Stimulated activated CD4-positive, alpha-beta T cell treated with anti-CD3 and anti-CD28 coated beads, Interleukin-4, amount 100 ng/mL, for 1 hour (primary cell): ENCODE measurements around the gene GNG12.

Source experiments
- DNase-seq: peaks from one replicate; pipeline ENCODE4 v3.0.0-alpha.2; 2020

The GNG12 gene

DNA sequence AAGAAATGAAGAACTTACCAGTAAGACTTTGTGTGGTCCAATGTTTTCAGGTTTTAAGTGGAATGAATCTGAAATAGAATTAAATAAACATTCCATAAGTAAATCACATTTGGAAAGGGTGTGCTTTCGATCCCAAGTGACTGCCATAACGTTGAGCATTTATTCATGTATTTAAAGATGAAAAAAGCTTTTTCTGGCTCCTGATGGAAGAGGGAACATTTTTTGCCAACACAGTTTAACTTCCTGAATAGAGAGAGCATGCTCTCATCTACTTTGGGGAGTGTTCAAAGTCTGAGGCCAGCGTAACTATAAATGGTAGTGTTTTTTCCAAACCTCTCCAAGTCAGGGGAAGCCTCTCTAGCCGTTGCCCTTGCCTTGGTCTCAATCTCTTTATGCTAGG, 55.8 kb downstream of the GNG12 start:
- DNase-seq, result no peak

DNA sequence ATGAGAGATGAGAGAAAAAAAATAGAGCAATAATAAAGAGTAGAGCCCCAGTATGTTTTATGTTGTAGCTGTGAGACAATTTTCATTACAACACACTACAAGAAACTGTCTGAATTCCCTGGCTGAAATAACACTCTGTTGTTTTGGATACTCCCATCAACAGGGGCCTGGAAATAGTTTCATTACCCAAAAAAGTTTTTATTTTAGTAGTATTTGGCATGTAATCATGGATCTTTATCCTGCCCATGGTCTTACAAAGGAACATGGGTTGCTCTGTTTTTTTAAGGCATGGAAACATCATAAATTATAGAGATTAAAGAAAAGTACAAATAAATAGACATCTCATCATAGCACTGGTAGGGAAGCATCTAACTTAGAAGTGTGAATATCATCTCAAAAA, 56.3 kb downstream of the GNG12 start:
- DNase-seq, result no peak

- no peak for DNase-seq
These were observed 59.8 kb downstream of the GNG12 start for GRCh38 chr1:67773462-67773861.

DNA sequence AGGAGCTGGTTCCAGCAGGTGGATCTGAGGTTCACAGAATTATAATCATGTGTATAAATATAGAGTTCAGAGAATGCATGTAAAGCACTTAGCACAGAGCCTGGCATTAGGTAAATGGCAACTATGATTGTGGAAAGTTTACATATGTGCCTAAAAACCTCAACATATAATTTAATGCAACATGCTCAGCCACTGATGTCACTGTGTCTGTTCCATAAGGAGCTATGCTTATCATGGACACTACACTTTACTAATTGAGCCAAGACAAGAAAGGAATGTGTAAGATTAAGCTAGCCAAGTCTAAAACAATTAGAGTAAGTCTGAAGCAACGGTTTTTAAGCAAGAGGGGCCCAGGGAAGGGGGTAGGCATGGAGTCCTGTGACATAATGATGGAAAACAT, 61.5 kb downstream of the GNG12 start:
- no peak for DNase-seq

DNA sequence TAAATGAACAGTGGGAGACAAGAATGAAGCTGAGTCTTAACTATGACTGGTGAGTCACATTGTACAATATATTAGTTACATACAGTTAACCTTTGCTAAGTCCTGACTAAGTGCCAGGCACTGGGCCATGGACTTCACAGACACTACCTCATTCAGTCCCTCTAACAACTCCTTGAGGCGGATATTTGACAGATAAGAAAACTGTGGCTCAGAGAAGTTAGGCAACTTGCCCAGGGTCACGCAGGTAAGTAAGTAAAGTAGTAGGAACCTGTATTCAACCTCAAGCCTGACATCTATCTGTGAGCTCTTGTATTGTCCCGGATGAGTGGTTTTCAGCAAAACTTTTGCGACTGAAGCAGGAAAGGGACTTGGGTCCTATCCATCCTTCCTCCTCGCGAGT, 62.1 kb downstream of the GNG12 start:
- DNase-seq, result no peak

- no peak for DNase-seq
These were observed 63.5 kb downstream of the GNG12 start for GRCh38 chr1:67769633-67770256.

- no peak for DNase-seq
These were observed 64.8 kb downstream of the GNG12 start for GRCh38 chr1:67768480-67768879.

DNA sequence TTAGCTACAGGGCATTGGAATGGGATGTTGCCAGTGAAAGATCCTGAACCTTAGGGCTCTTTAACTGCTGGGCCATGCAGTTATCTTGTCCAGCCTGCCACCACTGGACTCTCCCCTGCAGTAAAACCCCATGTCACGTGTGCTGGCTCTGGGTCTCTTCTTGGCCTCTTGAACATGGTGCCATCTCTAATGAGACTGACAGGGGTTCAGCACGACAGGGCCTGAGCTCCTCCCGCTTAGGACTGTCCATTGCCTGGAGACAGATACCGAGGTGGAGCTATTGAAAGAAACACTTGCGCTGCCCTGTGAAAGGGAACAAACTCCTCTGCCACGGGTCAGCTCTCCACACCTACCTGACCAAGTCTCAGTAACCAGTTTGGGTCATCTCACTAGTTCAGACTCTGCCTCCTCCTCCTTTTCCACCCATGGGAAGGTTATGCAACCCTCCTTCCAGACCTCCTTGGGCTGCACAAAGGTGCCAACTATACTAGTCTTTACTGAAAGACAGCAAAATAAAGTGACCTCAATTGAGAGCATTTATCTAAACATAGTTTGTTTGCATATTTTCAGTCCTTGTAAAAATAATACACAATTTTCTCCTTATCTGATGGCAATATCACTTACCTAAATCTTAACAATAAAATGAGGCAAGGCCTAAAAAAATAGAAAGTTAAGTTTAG, 66.0 kb downstream of the GNG12 start:
- DNase-seq, result no peak

GRCh38 chr1:67766141-67766978, 66.9 kb downstream of the GNG12 start:
- DNase-seq, result peak; percentile 21

DNA sequence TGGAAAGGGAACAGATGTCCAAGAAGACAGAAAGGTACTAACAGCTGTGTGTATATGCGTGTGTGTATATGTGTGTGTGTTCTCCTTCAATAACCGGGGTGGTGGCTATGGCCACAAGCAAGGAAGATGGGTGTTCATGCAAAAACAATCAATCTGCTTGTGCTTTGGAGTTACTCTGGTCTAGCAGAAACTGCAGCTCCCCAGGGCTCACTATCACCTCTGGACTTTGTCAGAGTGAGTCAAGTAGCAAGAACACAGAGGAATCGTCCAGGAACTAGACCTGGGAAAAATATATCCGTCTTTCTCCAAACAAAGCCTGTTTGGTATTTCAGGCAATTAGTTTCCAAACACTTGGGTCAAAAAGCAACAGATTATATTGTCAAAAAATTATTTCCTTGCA, 68.6 kb downstream of the GNG12 start:
- no peak for DNase-seq

GRCh38 chr1:67761730-67762129, 71.5 kb downstream of the GNG12 start:
- no peak for DNase-seq

GRCh38 chr1:67761091-67761490, 72.2 kb downstream of the GNG12 start:
- no peak for DNase-seq

GRCh38 chr1:67760030-67760821, 73.0 kb downstream of the GNG12 start:
- DNase-seq, result peak; percentile 58

DNA sequence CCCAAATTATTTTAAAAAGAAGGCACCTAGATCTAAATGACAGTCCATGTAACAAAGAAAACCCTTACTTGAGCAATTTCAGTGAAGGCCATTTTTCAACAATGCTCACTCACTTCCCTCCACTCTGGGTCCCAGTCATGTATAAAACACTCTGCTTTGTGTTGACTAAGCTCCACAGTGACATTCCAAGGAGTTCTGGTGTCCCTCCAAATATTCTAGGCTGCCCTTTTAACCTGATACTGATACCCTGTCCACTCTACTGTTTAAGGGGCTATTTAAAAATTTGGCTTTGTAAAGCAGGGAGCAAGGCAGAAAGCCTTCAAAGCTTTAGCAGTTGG, 73.6 kb downstream of the GNG12 start:
- no peak for DNase-seq

DNA sequence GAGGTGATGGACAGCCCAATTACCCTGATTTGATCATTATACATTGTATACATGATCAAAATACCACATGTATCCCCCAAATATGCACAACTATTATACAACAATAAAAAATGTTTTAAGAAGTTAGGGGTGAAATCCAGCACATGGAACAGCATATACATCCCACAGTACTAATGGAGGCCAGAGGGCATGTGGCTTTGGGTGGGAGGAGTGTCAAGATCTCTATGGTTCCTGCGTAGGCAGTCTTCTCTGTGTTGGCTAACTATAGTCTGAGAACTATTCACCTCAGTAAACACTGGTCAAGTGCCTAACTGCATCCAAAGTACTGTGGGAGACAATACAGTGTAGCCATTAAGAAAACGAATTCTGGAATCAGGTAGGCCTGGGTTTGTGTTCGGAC, 74.2 kb downstream of the GNG12 start:
- DNase-seq, result no peak

- DNase-seq, result no peak
These were observed 77.6 kb downstream of the GNG12 start for GRCh38 chr1:67755619-67756018.

DNA sequence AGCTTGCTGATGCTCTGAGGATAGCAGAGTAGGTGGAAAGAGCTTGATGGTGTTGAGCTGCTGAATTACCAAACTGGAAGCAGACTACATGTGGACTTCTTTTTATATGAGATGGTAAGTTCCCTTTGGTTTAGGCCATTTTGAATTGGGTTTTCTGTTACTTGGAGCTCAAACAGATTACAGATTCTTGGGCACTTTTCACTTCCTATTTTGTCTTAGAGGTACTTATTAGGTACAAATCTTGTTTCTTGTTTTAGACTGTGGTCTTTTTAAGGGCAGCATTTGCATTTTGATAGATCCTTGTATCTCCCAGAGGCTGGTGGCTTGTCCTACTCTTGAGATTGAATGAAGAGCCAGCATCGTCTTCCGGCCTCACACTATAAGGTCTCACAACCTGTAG, 78.1 kb downstream of the GNG12 start:
- DNase-seq, result no peak

- DNase-seq, result no peak
These were observed 78.7 kb downstream of the GNG12 start for GRCh38 chr1:67754526-67754920.

DNA sequence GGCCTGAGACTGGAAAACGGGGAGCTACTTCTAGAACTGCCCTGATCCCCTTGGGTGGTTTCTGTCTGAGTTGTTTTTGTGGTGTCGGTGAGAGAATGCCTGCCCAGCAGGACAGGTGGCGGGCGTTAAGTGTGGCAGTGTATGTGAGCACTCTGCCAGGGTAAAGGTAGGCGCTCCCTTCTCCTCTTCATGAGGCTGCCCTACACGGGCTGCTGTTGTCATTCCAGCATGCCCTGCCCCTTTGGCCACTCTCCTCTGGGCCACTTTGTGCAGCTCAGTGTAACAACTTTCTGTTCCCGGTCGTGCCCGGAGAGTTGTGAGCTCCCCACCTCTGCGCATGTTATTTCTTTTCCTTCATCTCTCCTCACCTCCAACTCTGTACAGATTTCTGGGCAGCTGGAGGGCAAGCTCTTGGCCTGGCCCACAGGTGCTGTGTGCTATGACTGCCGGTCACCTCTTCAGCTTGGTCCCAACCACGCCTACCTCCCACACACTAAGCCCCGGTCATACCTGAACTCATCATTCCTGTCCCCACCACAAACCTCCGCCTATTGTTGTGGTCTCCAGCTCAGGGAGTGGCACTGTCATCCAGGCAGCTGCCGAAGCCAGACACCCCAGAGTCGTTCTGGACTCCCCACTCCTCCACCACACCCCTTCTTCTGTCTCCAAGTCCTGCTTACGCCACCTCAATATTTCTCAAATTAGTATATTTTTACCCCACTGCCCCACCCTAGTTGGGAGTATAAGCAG, 79.3 kb downstream of the GNG12 start:
- DNase-seq, result no peak

DNA sequence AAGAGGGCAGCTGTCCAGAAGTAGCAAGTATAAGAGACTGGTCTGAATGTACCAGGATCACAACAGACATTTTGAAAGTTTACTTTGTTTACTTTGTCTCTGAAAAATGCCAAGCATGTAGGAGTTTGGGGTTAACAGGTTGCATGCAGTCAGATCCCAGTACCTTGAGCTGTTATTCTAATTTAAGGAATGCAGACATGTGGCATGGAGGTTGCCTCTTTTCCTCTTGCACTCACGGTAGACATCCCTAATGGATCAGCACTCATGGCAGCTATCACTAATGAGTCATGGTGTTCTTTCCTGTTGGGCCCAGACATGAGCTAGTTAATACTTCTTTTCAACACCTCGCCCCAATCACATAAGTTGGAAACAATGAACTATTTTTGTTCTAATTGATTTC, 81.0 kb downstream of the GNG12 start:
- no peak for DNase-seq

- no peak for DNase-seq
These were observed 82.6 kb downstream of the GNG12 start for GRCh38 chr1:67750691-67751054.

GRCh38 chr1:67749844-67750690, 83.2 kb downstream of the GNG12 start:
- no peak for DNase-seq
